Stimulated activated effector memory CD8-positive, alpha-beta T cell treated with anti-CD3 and anti-CD28 coated beads, Interleukin-12 subunit alpha, Interleukin-12 subunit beta, amount 100 ng/mL, for 72 hours (primary cell): ENCODE data around the gene SFMBT2.
A peak's percentile ranks its signal among the peaks of the same experiment; 100 is the strongest.
"Not testable (repeated sequence)": the region's sequence is repeated elsewhere in the genome, so short reads cannot be mapped to it uniquely, and the experiment has no call there.

Experiments used
- ATAC-seq: fragments of 150-1000 bp; cut with Tn5 transposase; 2 replicates; pipeline ENCODE4 v1.10.0; 2021
- DNase-seq, 2 donors: peaks; one replicate each; pipeline ENCODE4 v3.0.0; 2021 to 2022; ENCODE audit warnings: low spot score in 2 of 2
- H3K27ac Mint-ChIP-seq: one replicate; pipeline ENCODE4 v1.8.0; 2022; ENCODE audit warnings: mild to moderate bottlenecking, mixed read lengths
- H3K36me3 Mint-ChIP-seq: one replicate; pipeline ENCODE4 v1.8.0; 2022; ENCODE audit warnings: mild to moderate bottlenecking, mixed read lengths
- H3K4me1 Mint-ChIP-seq: one replicate; pipeline ENCODE4 v1.8.0; 2022; ENCODE audit warnings: mixed read lengths
- H3K4me3 Mint-ChIP-seq: one replicate; pipeline ENCODE4 v1.8.0; 2022; ENCODE audit warnings: mild to moderate bottlenecking, mixed read lengths
- H3K9me3 Mint-ChIP-seq: one replicate; pipeline ENCODE4 v1.8.0; 2022; ENCODE audit warnings: mixed read lengths

The SFMBT2 gene

GRCh38 chr10:7189909-7190308 lies 220.9 kb downstream of the SFMBT2 start:
- H3K27ac Mint-ChIP-seq, result no peak overlapping the region
- H3K4me3 Mint-ChIP-seq, result no peak overlapping the region
- peaks cover 83% of the 10 kb centered on the region for H3K36me3 Mint-ChIP-seq
- ATAC-seq (no peak), DNase-seq (no peak)
- H3K9me3 Mint-ChIP-seq, result no peaks in the 10 kb centered on the region
- H3K4me1 Mint-ChIP-seq, result peaks cover 58% of the 10 kb centered on the region

- Mint-ChIP-seq H3K36me3 (peaks cover 83% of the 10 kb centered on the region), H3K27ac (no peak overlapping the region), H3K9me3 (no peaks in the 10 kb centered on the region), H3K4me3 (no peak overlapping the region), H3K4me1 (peaks cover 51% of the 10 kb centered on the region)
- DNase-seq (no peak), ATAC-seq (no peak)
Measured at GRCh38 chr10:7188456-7189050, 222.3 kb downstream of the SFMBT2 start.

GRCh38 chr10:7186387-7187018 lies 224.3 kb downstream of the SFMBT2 start:
- H3K36me3 Mint-ChIP-seq, result peaks cover 82% of the 10 kb centered on the region
- H3K9me3 Mint-ChIP-seq, result no peaks in the 10 kb centered on the region
- peak; percentile 72 for ATAC-seq
- no peak overlapping the region for H3K27ac Mint-ChIP-seq
- H3K4me3 Mint-ChIP-seq, result no peak overlapping the region
- H3K4me1 Mint-ChIP-seq, result peaks cover 41% of the 10 kb centered on the region
- no peak for DNase-seq

GRCh38 chr10:7185367-7185690 lies 225.5 kb downstream of the SFMBT2 start:
- ATAC-seq (peak; percentile 63), DNase-seq (no peak)
- Mint-ChIP-seq H3K4me3 (no peak overlapping the region), H3K36me3 (peaks cover 84% of the 10 kb centered on the region), H3K9me3 (no peaks in the 10 kb centered on the region), H3K27ac (peak overlapping the region; percentile 75), H3K4me1 (peaks cover 32% of the 10 kb centered on the region)

- peaks cover 32% of the 10 kb centered on the region for H3K4me1 Mint-ChIP-seq
- ATAC-seq (no peak), DNase-seq (no peak)
- peak overlapping the region; percentile 75 for H3K27ac Mint-ChIP-seq
- no peaks in the 10 kb centered on the region for H3K9me3 Mint-ChIP-seq
- peaks cover 88% of the 10 kb centered on the region for H3K36me3 Mint-ChIP-seq
- H3K4me3 Mint-ChIP-seq, result no peak overlapping the region
Measured at GRCh38 chr10:7184660-7185366, 226.0 kb downstream of the SFMBT2 start.

GRCh38 chr10:7184116-7184515 lies 226.7 kb downstream of the SFMBT2 start:
- H3K27ac Mint-ChIP-seq, H3K9me3 Mint-ChIP-seq, DNase-seq, H3K4me3 Mint-ChIP-seq, ATAC-seq: not testable (repeated sequence)
- H3K4me1 Mint-ChIP-seq, result peaks cover 26% of the 10 kb centered on the region
- H3K36me3 Mint-ChIP-seq, result peaks cover 81% of the 10 kb centered on the region

- ATAC-seq, H3K9me3 Mint-ChIP-seq, DNase-seq, H3K27ac Mint-ChIP-seq, H3K4me3 Mint-ChIP-seq: not testable (repeated sequence)
- H3K4me1 Mint-ChIP-seq, result peaks cover 35% of the 10 kb centered on the region
- peaks cover 78% of the 10 kb centered on the region for H3K36me3 Mint-ChIP-seq
Measured at GRCh38 chr10:7182327-7182726, 228.5 kb downstream of the SFMBT2 start.

GRCh38 chr10:7181420-7181819 lies 229.4 kb downstream of the SFMBT2 start:
- no peak for DNase-seq
- ATAC-seq, result no peak
- peaks cover 80% of the 10 kb centered on the region for H3K36me3 Mint-ChIP-seq
- H3K4me3 Mint-ChIP-seq, result no peak overlapping the region
- H3K9me3 Mint-ChIP-seq, result peaks cover 3% of the 10 kb centered on the region
- H3K4me1 Mint-ChIP-seq, result peaks cover 29% of the 10 kb centered on the region
- H3K27ac Mint-ChIP-seq, result no peak overlapping the region

GRCh38 chr10:7179536-7179935 lies 231.3 kb downstream of the SFMBT2 start:
- ATAC-seq, result no peak
- peaks cover 3% of the 10 kb centered on the region for H3K9me3 Mint-ChIP-seq
- no peak overlapping the region for H3K27ac Mint-ChIP-seq
- peaks cover 21% of the 10 kb centered on the region for H3K4me1 Mint-ChIP-seq
- no peak for DNase-seq
- H3K4me3 Mint-ChIP-seq, result no peak overlapping the region
- peaks cover 84% of the 10 kb centered on the region for H3K36me3 Mint-ChIP-seq

- Mint-ChIP-seq H3K36me3 (peaks cover 94% of the 10 kb centered on the region), H3K4me1 (peaks cover 14% of the 10 kb centered on the region), H3K9me3 (peaks cover 3% of the 10 kb centered on the region), H3K4me3 (no peak overlapping the region), H3K27ac (no peak overlapping the region)
- DNase-seq (no peak), ATAC-seq (no peak)
Measured at GRCh38 chr10:7173948-7174347, 236.9 kb downstream of the SFMBT2 start.

GRCh38 chr10:7171825-7172224 lies 239.0 kb downstream of the SFMBT2 start:
- H3K36me3 Mint-ChIP-seq, result peaks cover 91% of the 10 kb centered on the region
- H3K27ac Mint-ChIP-seq, result no peak overlapping the region
- ATAC-seq (no peak), DNase-seq (no peak)
- H3K4me1 Mint-ChIP-seq, result peaks cover 5% of the 10 kb centered on the region
- H3K9me3 Mint-ChIP-seq, result peaks cover under 1% of the 10 kb centered on the region
- no peak overlapping the region for H3K4me3 Mint-ChIP-seq

GRCh38 chr10:7170626-7171322 lies 240.1 kb downstream of the SFMBT2 start:
- peaks cover 5% of the 10 kb centered on the region for H3K4me1 Mint-ChIP-seq
- no peak for DNase-seq
- H3K36me3 Mint-ChIP-seq, result peaks cover 89% of the 10 kb centered on the region
- no peak for ATAC-seq
- no peak overlapping the region for H3K4me3 Mint-ChIP-seq
- no peaks in the 10 kb centered on the region for H3K9me3 Mint-ChIP-seq
- no peak overlapping the region for H3K27ac Mint-ChIP-seq

GRCh38 chr10:7168414-7168813 lies 242.4 kb downstream of the SFMBT2 start:
- Mint-ChIP-seq H3K9me3 (no peaks in the 10 kb centered on the region), H3K4me1 (no peaks in the 10 kb centered on the region), H3K27ac (peak overlapping the region; percentile 54), H3K4me3 (no peak overlapping the region), H3K36me3 (peaks cover 74% of the 10 kb centered on the region)
- ATAC-seq, result no peak
- no peak for DNase-seq

- Mint-ChIP-seq H3K4me1 (no peaks in the 10 kb centered on the region), H3K4me3 (no peak overlapping the region), H3K36me3 (peaks cover 74% of the 10 kb centered on the region), H3K9me3 (no peaks in the 10 kb centered on the region), H3K27ac (no peak overlapping the region)
- no peak for ATAC-seq
- no peak for DNase-seq
Measured at GRCh38 chr10:7165500-7166177, 245.2 kb downstream of the SFMBT2 start.

GRCh38 chr10:7164955-7165354 lies 245.9 kb downstream of the SFMBT2 start:
- ATAC-seq (no peak), DNase-seq (no peak)
- Mint-ChIP-seq H3K4me3 (no peak overlapping the region), H3K4me1 (peaks cover 6% of the 10 kb centered on the region), H3K27ac (peak overlapping the region; percentile 0), H3K36me3 (peaks cover 76% of the 10 kb centered on the region), H3K9me3 (no peaks in the 10 kb centered on the region)
